ENCODE results near the gene EMX1.

Gene EMX1

DNA sequence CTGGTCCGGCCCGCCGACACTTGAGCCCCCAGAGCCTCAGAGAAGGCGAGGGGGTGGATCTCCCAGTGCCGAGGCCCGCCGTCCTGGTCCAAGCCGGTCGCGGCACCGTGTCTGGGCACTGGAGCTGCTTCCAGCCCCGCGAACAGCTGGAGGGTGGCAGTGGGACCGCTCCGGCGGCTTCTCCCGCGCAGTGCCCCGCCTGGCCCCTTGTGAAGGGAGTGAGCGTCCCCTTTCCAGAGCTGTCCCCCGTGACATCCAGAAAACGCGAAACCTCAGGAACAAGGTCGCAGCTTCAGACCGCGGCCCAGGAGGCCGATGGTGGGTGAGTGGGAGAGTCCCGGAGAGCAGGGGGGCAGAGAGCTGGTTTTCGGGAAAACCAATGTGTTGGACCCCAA is 579 bp upstream of the EMX1 start:
- Histone ChIP-seq H3K27me3 (ENCODE audit: control insufficient read depth, insufficient read depth, low read length) (peaks cover 73% of the 10 kb centered on the region), H3K36me3 (ENCODE audit: control insufficient read depth, insufficient read depth, low read length) (no peaks in the 10 kb centered on the region), H3K4me1 (ENCODE audit: control insufficient read depth, insufficient read depth, low read length) (peaks cover 8% of the 10 kb centered on the region), H3K9me3 (ENCODE audit: control insufficient read depth, insufficient read depth, low read length) (no peaks in the 10 kb centered on the region), H3K27ac (ENCODE audit: low read length) (no peak overlapping the region), H3K4me3 (ENCODE audit: low read length) (peak overlapping the region; percentile 36; the same call in 1 of the 2 replicates)
- no CpG with 5 or more reads among the region's 29 CpGs for WGBS (ENCODE audit: insufficient coverage, insufficient read length)
- DNase-seq (ENCODE audit: low read depth, low spot score) = no peak

DNA sequence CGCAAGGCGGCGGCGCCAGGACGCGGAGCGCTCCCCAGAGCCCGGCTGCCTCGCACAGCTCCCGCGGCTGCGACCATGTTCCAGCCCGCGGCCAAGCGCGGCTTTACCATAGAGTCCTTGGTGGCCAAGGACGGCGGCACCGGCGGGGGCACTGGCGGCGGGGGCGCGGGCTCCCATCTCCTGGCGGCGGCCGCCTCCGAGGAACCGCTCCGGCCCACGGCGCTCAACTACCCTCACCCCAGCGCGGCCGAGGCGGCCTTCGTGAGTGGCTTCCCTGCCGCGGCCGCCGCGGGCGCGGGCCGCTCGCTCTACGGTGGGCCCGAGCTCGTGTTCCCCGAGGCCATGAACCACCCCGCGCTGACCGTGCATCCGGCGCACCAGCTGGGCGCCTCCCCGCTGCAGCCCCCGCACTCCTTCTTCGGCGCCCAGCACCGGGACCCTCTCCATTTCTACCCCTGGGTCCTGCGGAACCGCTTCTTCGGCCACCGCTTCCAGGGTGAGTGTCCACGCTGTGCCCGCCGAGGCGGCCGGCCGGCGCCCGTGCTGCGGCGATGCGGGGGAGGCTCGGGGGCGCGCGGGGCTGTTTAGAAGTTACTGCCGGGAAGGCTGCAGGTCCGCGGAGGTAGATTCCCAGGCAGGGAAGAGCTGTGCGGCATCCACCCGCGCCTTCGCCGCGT is 696 bp downstream of the EMX1 start:
- Histone ChIP-seq H3K4me3 (ENCODE audit: low read length) (peak overlapping the region; percentile 31; the same call in 1 of the 2 replicates), H3K9me3 (ENCODE audit: control insufficient read depth, insufficient read depth, low read length) (no peaks in the 10 kb centered on the region), H3K27ac (ENCODE audit: low read length) (no peak overlapping the region), H3K27me3 (ENCODE audit: control insufficient read depth, insufficient read depth, low read length) (peaks cover 81% of the 10 kb centered on the region), H3K4me1 (ENCODE audit: control insufficient read depth, insufficient read depth, low read length) (peaks cover 8% of the 10 kb centered on the region), H3K36me3 (ENCODE audit: control insufficient read depth, insufficient read depth, low read length) (no peaks in the 10 kb centered on the region)
- WGBS (ENCODE audit: insufficient coverage, insufficient read length) = no CpG with 5 or more reads among the region's 89 CpGs
- DNase-seq (ENCODE audit: low read depth, low spot score) = no peak

DNA sequence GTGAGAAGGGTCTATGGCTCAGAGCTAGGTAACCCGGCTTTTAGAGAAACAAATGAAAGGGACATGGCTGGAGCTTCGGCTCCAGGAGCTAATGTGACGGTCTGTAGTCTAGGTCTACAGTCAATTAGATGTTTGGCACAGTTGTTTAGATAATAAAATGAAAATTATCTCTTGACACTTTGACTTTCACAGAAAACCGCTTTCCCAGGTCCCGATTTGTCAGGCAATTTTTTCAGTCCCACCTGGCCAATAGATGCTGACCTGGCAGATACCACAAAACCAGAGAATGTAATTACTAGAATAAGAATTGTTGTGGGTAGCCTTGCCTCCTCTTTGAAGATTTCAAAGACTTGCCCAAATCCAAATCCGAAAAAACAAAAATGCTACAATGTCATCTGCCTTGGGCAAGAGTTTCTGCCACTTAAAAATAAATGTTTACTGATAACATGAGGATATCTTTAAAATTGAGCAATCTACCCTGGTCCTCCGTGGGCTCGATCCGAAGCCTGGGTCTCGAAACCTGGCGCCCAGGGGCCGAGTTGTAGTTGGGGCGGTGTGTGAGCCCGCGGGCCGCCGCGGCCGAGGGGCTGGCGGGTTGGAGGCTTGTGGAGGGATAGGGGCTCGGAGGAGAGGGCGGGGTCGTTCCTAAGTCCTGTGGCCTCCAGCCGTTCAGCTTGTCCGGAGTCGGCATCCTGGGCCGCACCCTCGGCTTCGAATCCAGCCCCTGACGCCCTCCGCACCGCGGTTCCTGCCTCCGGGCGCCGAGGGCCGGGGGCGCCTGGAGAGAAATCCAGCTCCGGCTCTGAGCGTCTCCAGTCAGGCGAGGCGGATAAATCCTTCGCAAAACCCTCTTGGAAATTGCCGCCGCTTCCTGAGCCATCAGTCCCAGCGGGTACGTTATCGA is 2.3 kb downstream of the EMX1 start:
- no peak overlapping the region for H3K27ac ChIP-seq (ENCODE audit: low read length)
- H3K4me3 ChIP-seq (ENCODE audit: low read length) = peak overlapping the region; percentile 12; the same call in 1 of the 2 replicates
- H3K9me3 ChIP-seq (ENCODE audit: control insufficient read depth, insufficient read depth, low read length) = no peaks in the 10 kb centered on the region
- H3K36me3 ChIP-seq (ENCODE audit: control insufficient read depth, insufficient read depth, low read length) = no peaks in the 10 kb centered on the region
- no peak for DNase-seq (ENCODE audit: low read depth, low spot score)
- H3K4me1 ChIP-seq (ENCODE audit: control insufficient read depth, insufficient read depth, low read length) = peaks cover 3% of the 10 kb centered on the region; the same call in 1 of the 2 replicates
- peaks cover 80% of the 10 kb centered on the region for H3K27me3 ChIP-seq (ENCODE audit: control insufficient read depth, insufficient read depth, low read length)
- WGBS (ENCODE audit: insufficient coverage, insufficient read length) = no CpG with 5 or more reads among the region's 48 CpGs

DNA sequence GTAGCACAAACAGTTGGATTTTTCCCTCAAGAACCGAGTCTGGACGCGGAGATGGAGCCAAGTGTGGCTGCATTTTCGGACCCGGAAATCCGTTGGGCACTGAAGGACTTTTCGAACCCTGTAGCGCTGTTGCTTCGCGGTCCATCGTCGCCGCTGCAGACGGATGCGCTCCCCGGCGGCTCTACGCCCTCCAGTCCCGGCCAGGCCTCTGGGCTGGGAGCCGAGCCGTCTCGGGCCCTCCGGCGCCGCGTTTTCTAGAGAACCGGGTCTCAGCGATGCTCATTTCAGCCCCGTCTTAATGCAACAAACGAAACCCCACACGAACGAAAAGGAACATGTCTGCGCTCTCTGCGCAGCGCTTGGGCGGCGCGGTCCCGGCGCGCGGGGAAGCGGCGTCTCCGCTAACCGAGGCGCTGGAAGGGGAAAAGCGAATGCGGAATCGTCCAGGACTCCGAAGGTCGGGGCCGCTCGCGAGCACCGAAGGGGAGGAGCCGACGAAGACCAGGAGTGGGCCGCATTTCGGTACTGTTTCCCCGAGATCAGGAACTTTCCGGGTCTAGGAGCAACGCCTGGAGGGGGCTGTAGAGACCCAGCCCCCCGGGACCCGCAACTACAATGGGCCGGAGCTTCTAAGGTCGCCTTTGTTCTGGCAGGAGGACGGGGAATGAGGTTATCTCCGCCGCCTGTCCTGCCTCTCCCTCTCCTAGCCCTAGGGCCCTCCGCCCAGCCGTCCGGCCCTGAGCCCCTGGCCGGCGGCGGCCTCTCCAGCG is 3.2 kb downstream of the EMX1 start:
- Histone ChIP-seq H3K27ac (ENCODE audit: low read length) (no peak overlapping the region), H3K4me1 (ENCODE audit: control insufficient read depth, insufficient read depth, low read length) (peaks cover 3% of the 10 kb centered on the region; the same call in 1 of the 2 replicates), H3K9me3 (ENCODE audit: control insufficient read depth, insufficient read depth, low read length) (no peaks in the 10 kb centered on the region), H3K4me3 (ENCODE audit: low read length) (peak overlapping the region; percentile 12; the same call in 1 of the 2 replicates), H3K27me3 (ENCODE audit: control insufficient read depth, insufficient read depth, low read length) (peaks cover 80% of the 10 kb centered on the region), H3K36me3 (ENCODE audit: control insufficient read depth, insufficient read depth, low read length) (no peaks in the 10 kb centered on the region)
- no CpG with 5 or more reads among the region's 77 CpGs for WGBS (ENCODE audit: insufficient coverage, insufficient read length)
- no peak for DNase-seq (ENCODE audit: low read depth, low spot score)

DNA sequence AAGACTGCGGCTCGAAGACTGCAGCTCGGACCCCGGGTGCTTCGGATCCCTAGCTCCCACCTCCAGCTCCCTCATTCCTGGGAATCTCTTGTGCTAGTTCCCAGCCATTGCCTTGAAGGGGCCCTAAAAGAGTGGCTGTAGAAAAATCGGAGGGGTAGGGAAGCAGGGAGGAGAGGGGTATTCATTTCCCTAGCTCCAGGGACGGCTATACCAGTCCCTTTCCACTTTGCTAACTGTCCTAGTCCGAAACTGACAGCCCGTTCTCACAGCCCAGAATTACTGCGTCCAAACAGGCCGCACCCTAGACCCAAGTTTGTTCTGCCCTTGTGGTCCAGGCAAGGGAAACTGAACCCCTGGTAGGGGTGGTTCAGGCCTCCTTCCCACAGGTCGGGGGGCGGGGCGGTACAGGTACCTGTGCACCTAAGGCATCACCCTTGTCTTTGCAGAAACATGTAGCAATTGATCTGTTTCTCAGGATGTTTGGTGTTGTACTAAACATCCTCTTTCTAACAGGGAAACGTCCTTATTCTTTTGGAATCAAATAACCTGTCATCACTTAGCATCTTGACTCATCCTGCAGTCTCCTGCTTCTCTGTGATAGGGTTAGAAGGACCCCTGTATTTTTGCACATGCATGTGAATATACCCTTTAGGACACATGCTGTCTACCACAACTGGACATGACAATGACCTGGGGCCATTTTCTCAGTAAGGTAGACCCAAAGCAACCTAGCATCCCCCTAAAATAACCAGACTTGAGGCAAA is 4.0 kb downstream of the EMX1 start:
- H3K27me3 ChIP-seq (ENCODE audit: control insufficient read depth, insufficient read depth, low read length) = peaks cover 82% of the 10 kb centered on the region
- no CpG with 5 or more reads among the region's 15 CpGs for WGBS (ENCODE audit: insufficient coverage, insufficient read length)
- H3K4me3 ChIP-seq (ENCODE audit: low read length) = no peak overlapping the region
- H3K4me1 ChIP-seq (ENCODE audit: control insufficient read depth, insufficient read depth, low read length) = peaks cover 5% of the 10 kb centered on the region; the same call in 1 of the 2 replicates
- no peaks in the 10 kb centered on the region for H3K36me3 ChIP-seq (ENCODE audit: control insufficient read depth, insufficient read depth, low read length)
- no peaks in the 10 kb centered on the region for H3K9me3 ChIP-seq (ENCODE audit: control insufficient read depth, insufficient read depth, low read length)
- no peak for DNase-seq (ENCODE audit: low read depth, low spot score)
- no peak overlapping the region for H3K27ac ChIP-seq (ENCODE audit: low read length)

DNA sequence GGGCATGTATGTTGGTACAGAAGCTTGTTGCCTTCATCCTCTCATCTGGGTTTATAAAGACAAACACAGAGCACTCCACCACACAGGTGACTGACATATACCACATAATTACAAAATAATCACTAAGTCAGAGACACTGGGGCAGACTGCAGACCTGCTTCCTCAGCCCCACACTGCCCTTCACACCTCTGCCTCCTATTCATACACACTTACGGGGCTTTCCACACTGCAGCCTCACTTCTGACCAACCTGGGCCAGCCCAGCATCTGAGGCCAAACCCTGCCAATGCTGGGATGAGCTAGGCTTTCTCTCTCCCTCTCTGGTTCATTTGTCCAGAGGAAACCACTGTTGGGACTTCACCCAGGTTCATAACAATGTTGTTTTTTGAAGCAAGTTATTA is 4.5 kb downstream of the EMX1 start:
- no peak for DNase-seq (ENCODE audit: low read depth, low spot score)
- WGBS (ENCODE audit: insufficient coverage, insufficient read length) = no CpG with 5 or more reads among the region's 1 CpG
- Histone ChIP-seq H3K4me3 (ENCODE audit: low read length) (no peak overlapping the region), H3K9me3 (ENCODE audit: control insufficient read depth, insufficient read depth, low read length) (no peaks in the 10 kb centered on the region), H3K27me3 (ENCODE audit: control insufficient read depth, insufficient read depth, low read length) (peaks cover 82% of the 10 kb centered on the region), H3K4me1 (ENCODE audit: control insufficient read depth, insufficient read depth, low read length) (peaks cover 5% of the 10 kb centered on the region; the same call in 1 of the 2 replicates), H3K36me3 (ENCODE audit: control insufficient read depth, insufficient read depth, low read length) (no peaks in the 10 kb centered on the region), H3K27ac (ENCODE audit: low read length) (no peak overlapping the region)

DNA sequence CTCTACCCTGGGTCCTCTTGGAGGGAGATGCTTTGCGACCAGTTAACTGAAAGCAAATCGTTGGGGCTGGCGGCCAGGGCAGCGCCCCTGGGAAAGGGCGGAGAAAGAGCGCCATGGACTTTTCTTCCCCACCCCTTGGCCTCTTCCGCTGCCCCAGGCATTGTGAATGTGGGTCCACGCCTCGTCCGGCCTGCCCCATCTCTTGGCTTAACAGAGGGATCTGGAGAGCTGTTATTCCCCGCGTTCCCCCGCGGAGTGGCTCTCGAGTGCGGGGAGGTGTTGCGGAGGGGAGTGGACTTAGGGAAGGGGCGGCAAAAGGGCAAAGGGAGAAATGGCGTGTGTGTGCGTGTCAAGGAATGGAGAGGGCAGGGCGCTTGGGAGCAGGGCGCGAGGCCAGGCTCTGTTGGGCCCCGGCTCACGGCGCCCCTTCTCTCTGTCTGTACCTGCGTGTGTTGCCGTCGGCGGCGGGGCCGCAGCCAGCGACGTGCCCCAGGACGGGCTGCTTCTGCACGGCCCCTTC is 6.6 kb downstream of the EMX1 start:
- WGBS (ENCODE audit: insufficient coverage, insufficient read length) = no CpG with 5 or more reads among the region's 36 CpGs
- H3K36me3 ChIP-seq (ENCODE audit: control insufficient read depth, insufficient read depth, low read length) = no peaks in the 10 kb centered on the region
- H3K27ac ChIP-seq (ENCODE audit: low read length) = no peak overlapping the region
- peaks cover 5% of the 10 kb centered on the region; the same call in 1 of the 2 replicates for H3K4me1 ChIP-seq (ENCODE audit: control insufficient read depth, insufficient read depth, low read length)
- H3K4me3 ChIP-seq (ENCODE audit: low read length) = peak overlapping the region; percentile 1; the same call in 1 of the 2 replicates
- no peaks in the 10 kb centered on the region for H3K9me3 ChIP-seq (ENCODE audit: control insufficient read depth, insufficient read depth, low read length)
- H3K27me3 ChIP-seq (ENCODE audit: control insufficient read depth, insufficient read depth, low read length) = peaks cover 85% of the 10 kb centered on the region
- no peak for DNase-seq (ENCODE audit: low read depth, low spot score)

DNA sequence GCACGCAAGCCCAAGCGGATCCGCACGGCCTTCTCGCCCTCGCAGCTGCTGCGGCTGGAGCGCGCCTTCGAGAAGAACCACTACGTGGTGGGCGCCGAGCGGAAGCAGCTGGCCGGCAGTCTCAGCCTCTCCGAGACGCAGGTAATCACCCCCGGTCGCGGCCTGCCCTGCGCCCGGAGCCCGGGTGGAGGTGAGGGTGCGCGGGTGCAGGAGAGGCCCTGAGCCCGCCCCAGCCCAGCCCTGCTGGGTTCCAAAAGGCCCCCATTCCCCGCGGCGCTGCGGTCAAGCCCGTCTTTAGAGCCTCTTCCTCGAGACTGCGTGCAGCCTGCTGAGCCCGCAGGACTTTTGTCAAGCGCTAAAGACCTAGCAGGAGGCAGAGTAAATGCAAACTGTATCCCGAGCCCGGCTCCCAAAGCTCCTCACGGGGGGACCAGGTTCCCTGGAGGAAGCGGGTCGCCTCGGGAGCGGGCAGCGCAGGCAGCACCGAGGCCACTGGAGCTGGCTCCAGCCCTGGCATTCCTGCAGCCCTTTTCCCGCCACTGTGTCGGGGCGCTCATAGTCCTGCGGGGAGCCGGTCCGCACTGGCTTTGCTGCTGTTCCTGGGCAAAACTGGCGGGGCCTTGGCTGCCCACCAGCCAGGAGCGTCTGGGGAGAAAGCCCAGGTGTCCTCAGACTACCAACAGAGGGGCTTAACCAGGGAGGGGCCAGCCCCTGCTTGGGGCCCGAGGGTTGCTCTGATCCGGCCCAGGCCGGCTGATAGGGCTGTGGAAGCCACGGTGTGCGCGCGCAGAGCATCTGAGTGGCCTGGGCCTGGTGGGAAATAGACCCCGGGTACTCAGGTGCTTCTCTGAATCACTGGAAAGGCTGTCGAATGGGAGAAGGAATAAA is 7.3 kb downstream of the EMX1 start:
- Histone ChIP-seq H3K27me3 (ENCODE audit: control insufficient read depth, insufficient read depth, low read length) (peaks cover 85% of the 10 kb centered on the region), H3K4me1 (ENCODE audit: control insufficient read depth, insufficient read depth, low read length) (peaks cover 5% of the 10 kb centered on the region; the same call in 1 of the 2 replicates), H3K4me3 (ENCODE audit: low read length) (peak overlapping the region; percentile 5; the same call in 1 of the 2 replicates), H3K9me3 (ENCODE audit: control insufficient read depth, insufficient read depth, low read length) (no peaks in the 10 kb centered on the region), H3K27ac (ENCODE audit: low read length) (no peak overlapping the region), H3K36me3 (ENCODE audit: control insufficient read depth, insufficient read depth, low read length) (no peaks in the 10 kb centered on the region)
- no peak for DNase-seq (ENCODE audit: low read depth, low spot score)
- no CpG with 5 or more reads among the region's 61 CpGs for WGBS (ENCODE audit: insufficient coverage, insufficient read length)
